Islet precursor cell (in vitro differentiated cells): ENCODE data around the gene C19orf85.
A peak's percentile ranks its signal among the peaks of the same experiment; 100 is the strongest.

Source experiments
- DNase-seq: peaks from one replicate; pipeline ENCODE4 v3.0.0-alpha.2; 2018

The C19orf85 gene

GRCh38 chr19:55488986-55489710, 24.6 kb upstream of the C19orf85 start:
- no peak for DNase-seq

- DNase-seq, result peak; percentile 81
These were observed 23.6 kb upstream of the C19orf85 start, which contains the start of gene SSC5D for GRCh38 chr19:55487924-55488687. TSS of gene SSC5D (plus strand) at chr19:55488436. CDS start at chr19:55488590, 154 bp downstream.

DNA sequence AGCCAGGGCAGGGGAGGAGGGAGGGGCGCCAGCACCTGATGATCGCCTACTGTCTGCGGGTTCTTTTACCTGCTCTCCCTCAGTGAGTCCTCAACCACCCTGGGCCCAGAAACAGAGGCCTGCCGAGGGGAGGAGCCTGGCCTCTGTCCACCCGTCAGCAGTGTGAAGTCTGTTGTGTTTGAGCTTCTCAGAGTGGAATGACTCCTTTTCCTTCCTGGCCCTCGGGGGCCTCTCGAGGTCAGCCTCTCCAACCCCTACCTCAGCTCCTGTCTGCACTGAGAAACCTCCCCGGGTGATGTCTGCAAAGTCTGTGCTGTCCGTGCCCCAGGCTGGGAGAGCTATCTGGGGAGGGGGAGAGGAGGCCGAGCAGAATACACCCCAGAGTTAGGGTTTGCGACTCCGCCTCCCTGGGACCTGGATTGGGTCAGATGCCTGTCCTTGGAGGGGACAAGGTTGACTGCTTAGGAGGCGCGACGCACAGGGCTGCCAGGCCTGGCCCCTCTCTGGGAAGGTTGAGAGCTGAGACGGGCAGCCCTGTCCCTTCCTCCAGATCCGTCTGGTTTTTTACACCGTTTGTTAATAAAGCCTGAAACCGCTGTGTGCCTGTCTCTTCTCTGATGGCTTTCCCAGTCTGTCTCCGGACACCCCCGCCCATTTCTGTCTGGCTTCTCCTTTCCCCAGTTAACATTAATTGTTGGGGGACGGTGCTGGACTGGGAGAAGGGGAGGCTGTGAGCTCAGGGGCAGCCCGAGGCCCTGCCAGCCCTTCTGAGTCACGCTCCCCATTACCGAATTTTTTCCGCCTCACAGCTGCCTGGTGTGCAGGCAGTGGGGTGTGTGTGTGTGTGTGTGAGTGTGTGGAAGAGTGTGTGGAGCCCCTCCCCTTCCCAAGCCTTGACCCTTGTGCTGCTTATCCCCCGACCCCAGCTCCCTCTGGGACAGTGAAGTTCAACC, 22.7 kb upstream of the C19orf85 start:
- DNase-seq, result peak; percentile 96

GRCh38 chr19:55486043-55486970, 21.8 kb upstream of the C19orf85 start:
- DNase-seq, result peak; percentile 71

- DNase-seq, result no peak
These were observed 21.0 kb upstream of the C19orf85 start for GRCh38 chr19:55485439-55486011.

GRCh38 chr19:55484593-55485438, 20.3 kb upstream of the C19orf85 start, which contains the start of gene NAT14:
TSS of gene NAT14 (plus strand) at chr19:55485188. CDS start at chr19:55485709, 521 bp downstream.
- peak; percentile 89 for DNase-seq

DNA sequence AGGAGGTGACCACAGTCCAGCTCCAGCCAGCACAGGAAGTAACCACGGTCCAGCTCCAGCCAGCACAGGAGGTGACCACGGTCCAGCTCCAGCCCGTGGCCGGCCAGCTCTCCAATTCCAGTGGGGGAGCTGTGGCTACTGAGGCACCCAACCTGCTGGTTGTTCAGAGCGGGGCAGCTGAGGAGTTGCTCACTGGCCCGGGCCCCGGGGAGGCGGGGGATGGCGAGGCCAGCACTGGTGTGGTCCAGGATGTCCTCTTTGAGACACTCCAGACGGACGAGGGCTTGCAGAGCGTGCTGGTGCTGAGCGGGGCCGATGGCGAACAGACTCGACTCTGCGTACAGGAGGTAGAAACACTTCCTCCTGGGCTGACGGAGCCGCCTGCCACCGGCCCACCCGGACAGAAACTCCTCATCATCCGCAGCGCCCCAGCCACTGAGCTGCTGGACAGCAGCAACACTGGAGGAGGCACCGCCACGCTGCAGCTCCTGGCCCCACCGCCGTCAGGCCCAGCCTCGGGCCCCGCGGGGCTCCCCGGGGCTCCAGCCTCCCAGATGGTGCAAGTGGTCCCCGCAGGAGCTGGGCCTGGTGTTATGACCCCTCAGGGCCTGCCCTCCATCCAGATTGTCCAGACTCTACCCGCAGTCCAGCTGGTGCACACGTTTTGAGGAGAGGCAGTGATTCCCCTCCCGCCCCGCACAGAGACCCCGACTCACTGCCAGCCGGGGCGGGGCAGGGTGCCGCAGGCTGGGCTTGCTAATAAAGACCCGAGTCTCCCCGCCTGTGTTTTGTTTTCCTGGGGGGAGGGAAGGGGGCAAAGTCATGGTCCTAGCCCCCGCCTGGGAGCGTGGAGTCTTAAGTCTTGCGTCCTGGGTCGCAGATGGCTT, 19.4 kb upstream of the C19orf85 start:
- DNase-seq, result peak; percentile 69

DNA sequence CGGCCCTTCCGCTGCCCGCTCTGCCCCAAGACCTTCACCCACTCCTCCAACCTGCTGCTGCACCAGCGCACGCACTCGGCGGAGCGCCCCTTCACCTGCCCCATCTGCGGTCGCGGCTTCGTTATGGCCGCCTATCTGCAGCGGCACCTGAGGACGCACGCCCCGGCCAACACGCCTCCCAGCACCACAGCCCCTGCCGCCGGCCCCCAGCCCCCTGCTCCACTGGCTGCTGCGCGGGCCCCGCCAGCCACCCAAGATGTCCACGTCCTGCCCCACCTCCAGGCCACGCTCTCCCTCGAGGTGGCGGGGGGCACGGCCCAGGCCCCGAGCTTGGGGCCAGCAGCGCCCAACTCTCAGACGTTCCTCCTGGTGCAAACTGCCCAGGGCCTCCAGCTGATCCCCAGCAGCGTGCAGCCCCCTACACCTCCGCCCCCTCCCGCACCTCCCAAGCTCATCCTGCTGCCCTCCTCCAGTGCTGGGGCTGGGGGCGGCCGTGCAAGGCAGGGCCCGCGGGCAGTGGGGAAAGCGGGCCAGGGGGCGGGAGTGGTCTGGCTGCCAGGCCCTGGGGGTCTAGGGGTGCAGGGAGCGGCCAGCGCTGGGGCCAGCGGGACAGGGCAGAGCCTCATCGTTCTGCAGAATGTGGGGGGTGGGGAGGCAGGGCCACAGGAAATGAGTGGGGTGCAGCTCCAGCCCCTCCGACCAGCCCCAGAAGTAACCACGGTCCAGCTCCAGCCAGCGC, 18.6 kb upstream of the C19orf85 start:
- no peak for DNase-seq

DNA sequence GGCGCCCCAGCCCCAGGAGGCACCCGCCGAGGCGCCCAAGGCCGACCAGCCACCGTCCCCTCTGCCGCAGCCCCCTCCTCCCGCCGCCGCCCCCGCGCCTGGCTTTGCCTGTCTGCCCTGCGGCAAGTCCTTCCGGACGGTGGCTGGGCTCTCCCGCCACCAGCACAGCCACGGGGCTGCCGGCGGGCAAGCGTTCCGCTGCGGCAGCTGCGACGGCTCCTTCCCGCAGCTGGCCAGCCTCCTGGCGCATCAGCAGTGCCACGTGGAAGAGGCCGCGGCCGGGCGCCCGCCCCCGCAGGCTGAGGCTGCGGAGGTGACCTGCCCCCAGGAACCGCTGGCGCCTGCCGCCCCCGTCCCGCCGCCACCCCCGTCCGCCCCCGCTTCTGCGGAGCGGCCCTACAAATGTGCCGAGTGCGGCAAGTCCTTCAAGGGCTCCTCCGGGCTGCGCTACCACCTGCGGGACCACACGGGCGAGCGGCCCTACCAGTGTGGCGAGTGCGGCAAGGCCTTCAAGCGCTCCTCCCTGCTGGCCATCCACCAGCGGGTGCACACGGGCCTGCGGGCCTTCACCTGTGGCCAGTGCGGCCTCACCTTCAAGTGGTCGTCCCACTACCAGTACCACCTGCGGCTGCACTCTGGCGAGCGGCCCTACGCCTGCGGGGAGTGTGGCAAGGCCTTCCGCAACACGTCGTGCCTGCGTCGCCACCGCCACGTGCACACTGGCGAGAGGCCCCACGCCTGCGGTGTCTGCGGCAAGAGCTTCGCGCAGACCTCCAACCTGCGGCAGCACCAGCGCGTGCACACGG, 17.8 kb upstream of the C19orf85 start:
- no peak for DNase-seq

DNA sequence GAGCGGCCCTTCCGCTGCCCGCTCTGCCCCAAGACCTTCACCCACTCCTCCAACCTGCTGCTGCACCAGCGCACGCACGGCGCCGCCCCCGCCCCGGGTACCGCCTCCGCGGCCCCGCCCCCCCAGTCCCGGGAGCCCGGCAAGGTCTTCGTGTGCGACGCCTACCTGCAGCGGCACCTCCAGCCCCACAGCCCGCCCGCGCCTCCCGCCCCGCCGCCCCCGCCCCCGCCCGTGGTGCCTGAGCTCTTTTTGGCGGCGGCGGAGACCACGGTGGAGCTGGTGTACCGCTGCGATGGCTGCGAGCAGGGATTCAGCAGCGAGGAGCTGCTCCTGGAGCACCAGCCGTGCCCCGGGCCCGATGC, 17.2 kb upstream of the C19orf85 start:
- DNase-seq, result no peak

DNA sequence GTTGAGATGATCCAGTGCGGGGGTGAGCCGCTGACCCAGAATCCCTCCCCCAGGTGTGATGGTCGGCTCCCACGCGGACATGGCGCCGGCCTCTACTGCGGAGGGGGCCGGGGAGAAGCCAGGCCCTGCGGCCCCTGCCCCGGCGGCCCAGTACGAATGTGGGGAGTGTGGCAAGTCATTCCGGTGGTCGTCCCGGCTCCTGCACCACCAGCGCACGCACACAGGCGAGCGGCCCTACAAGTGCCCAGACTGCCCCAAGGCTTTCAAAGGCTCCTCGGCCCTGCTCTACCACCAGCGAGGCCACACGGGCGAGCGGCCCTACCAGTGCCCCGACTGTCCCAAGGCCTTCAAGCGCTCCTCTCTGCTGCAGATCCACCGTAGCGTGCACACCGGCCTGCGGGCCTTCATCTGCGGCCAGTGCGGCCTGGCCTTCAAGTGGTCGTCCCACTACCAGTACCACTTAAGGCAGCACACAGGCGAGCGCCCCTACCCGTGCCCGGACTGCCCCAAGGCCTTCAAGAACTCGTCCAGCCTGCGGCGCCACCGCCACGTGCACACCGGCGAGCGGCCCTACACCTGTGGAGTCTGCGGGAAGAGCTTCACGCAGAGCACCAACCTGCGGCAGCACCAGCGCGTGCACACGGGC, 16.7 kb upstream of the C19orf85 start:
- DNase-seq, result no peak

DNA sequence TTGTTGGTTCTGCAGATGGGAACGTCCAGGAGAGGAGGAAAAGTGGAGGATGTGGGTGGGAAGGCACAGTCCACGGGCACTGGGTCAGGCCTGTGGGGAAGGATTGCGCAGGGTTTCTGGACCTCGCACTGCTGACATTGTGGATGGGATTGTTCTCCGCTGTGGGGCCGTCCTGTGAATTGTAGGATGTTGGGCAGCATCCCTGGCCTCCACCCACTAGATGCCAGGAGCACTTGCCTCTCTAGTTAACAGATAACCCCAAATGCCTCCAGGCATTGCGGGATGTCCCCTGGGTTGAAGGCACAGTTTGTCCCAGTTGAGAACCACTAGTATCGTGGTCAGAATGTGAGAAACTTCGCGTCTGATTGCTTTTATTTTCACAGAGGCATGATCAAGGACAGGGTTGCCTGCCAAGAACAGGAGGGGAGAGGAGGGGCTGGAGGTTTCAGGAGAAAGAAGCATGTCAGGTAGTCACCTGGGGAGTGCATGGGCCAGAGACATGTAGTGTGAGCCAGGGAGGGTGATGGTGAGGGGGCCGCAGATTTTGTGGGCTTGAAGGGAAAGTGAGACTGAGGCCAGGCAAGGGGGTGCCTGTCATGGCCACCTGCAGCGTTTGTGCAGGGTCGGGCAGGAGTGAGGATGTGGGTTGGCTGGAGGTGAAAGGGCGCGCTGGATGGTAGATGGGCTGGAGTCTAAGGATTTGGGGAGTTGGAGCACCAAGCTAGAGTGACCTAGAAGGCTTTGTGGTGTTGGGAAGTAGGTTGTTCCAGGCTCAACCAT, 15.1 kb upstream of the C19orf85 start:
- DNase-seq, result no peak

DNA sequence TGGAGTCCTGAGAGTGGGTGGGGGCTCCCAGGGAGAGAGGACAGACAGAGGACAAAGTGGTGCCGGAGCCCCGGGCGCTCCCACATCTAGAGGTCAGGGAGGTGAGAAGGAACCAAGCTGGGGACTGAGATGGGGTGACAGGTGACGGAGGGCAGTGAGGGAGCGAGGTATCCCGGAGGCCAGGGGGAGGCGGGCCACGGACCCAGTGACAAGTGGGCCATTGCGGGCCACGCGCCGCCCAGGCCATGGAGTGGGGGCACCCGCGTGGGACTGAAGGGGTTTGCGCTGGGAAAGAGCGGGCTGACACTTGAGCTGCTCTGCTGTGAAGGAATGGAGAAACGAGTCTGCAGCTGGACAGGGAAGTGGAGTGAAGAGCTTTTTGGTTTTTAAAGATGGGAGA, 14.5 kb upstream of the C19orf85 start:
- no peak for DNase-seq

DNA sequence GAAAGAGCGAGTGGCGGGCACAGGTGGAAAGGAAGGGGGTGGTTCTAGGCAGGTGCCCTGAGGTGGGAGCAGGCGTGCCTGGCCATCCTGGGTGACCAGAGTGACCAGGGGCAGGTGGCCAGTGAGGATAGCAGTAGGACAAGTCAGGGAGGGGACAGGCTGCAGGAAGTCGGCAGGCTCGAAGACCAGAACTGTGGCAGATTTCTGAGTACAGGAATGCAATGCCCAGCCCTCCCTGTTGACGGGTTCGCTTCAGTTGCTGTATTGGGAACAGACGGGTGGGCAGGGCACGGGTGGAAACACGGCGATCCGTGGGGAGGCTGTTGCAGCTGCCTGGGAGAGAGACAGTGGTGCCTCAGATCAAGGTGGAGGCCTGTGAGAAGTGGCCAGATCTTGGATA, 13.8 kb upstream of the C19orf85 start:
- no peak for DNase-seq

GRCh38 chr19:55477905-55478304, 13.4 kb upstream of the C19orf85 start:
- no peak for DNase-seq

GRCh38 chr19:55476100-55476775, 11.7 kb upstream of the C19orf85 start, which contains the start of gene ZNF628:
TSS of gene ZNF628 (plus strand) at chr19:55476617. CDS start at chr19:55479911, 3,294 bp downstream.
- DNase-seq, result peak; percentile 98
